ENCODE measurements around the gene RGMB. TPM values are rescaled to one million over a fixed set of nuclear protein-coding genes. Genes with fewer than 3 reads are reported as not detected.

RGMB gene
- polyA plus RNA-seq, 1 of the 3 experiments (the other 2 are of a cell fraction): 86.7 TPM

- 85% methylated on average over 7 of the region's 7 CpGs for WGBS (ENCODE audit: low lambda C conversion rate)
- CTCF ChIA-PET: interaction anchor here (24.4 kb wide), 1 partner anchor 19 kb away, joined by 409 read pairs; the partner anchor contains the start of gene RGMB
- Histone ChIP-seq H3K27me3 (ENCODE audit: insufficient read depth) (no peaks in the 10 kb centered on the region), H3K36me3 (replicated peaks in 1 of 2; ENCODE audit: control insufficient read depth in 1 of 2, insufficient read depth in 2 of 2, low read length in 1 of 2) (peaks cover 40 to 65% of the 10 kb centered on the region in 2 experiments), H3K4me3 (ENCODE audit: low read depth in 2 of 2, low read length in 1 of 2) (no peak overlapping the region), H3K4me1 (ENCODE audit: control insufficient read depth in 1 of 2, insufficient read depth in 2 of 2, low read depth in 1 of 2, low read length in 1 of 2) (peaks cover 0 to 55% of the 10 kb centered on the region in 2 experiments), H3K9ac (no peak overlapping the region), H3K9me3 (no peaks in the 10 kb centered on the region), H2AFZ (ENCODE audit: low read depth) (no peak overlapping the region), H3F3A (replicated peaks; ENCODE audit: insufficient read depth) (peaks cover 69% of the 10 kb centered on the region), H3K4me2 (no peak overlapping the region; the same call in 1 of the 2 replicates), H3K27ac (ENCODE audit: low read depth in 2 of 2, low read length in 1 of 2) (peak overlapping the region in 1 of 2 experiments; percentile 46; a peak in 2 of 4 replicates), H3K79me2 (ENCODE audit: insufficient read depth) (peaks cover 86% of the 10 kb centered on the region), H3K9me2 (no peaks in the 10 kb centered on the region), H4K20me1 (ENCODE audit: insufficient read depth) (peaks cover 96% of the 10 kb centered on the region)
- POLR2A ChIA-PET: no interaction called here
- no peak for DNase-seq
- TF ChIP-seq JUND (IDR thresholded peaks at IDR 0.05) (peak; percentile 5; the same call in 1 of the 2 replicates), MAX (IDR thresholded peaks at IDR 0.05; ENCODE audit: low read depth) (no peak)
Observed at GRCh38 chr5:98791898-98792580, 18.6 kb downstream of the RGMB start.

GRCh38 chr5:98793223-98793622 is 19.8 kb downstream of the RGMB start:
- no peak overlapping the region for H2AFZ ChIP-seq (ENCODE audit: low read depth)
- peaks cover 74% of the 10 kb centered on the region for H3K79me2 ChIP-seq (ENCODE audit: insufficient read depth)
- H3K36me3 ChIP-seq (replicated peaks in 1 of 2; ENCODE audit: control insufficient read depth in 1 of 2, insufficient read depth in 2 of 2, low read length in 1 of 2): peaks cover 28 to 54% of the 10 kb centered on the region in 2 experiments
- H4K20me1 ChIP-seq (ENCODE audit: insufficient read depth): peaks cover 84% of the 10 kb centered on the region
- peaks cover 0 to 48% of the 10 kb centered on the region in 2 experiments; a peak in 3 of 4 replicates for H3K4me1 ChIP-seq (ENCODE audit: control insufficient read depth in 1 of 2, insufficient read depth in 2 of 2, low read depth in 1 of 2, low read length in 1 of 2)
- H3K9ac ChIP-seq: no peak overlapping the region
- H3K9me2 ChIP-seq: no peaks in the 10 kb centered on the region
- H3K27me3 ChIP-seq (ENCODE audit: insufficient read depth): no peaks in the 10 kb centered on the region
- no peak overlapping the region for H3K27ac ChIP-seq (ENCODE audit: low read depth in 2 of 2, low read length in 1 of 2)
- WGBS (ENCODE audit: low lambda C conversion rate): 98% methylated on average over 6 of the region's 14 CpGs
- ChIA-PET CTCF (interaction anchor here (24.4 kb wide), 1 partner anchor 20 kb away, joined by 409 read pairs; the partner anchor contains the start of gene RGMB), POLR2A (no interaction called here)
- no peak for DNase-seq
- H3K4me3 ChIP-seq (ENCODE audit: low read depth in 2 of 2, low read length in 1 of 2): no peak overlapping the region
- no peak overlapping the region for H3K4me2 ChIP-seq
- H3K9me3 ChIP-seq: no peaks in the 10 kb centered on the region
- TF ChIP-seq NRF1 (IDR thresholded peaks at IDR 0.05; ENCODE audit: low read depth, low read length) (no peak), NFIC (IDR thresholded peaks at IDR 0.05; ENCODE audit: borderline replicate concordance) (no peak), CTCF (IDR thresholded peaks at IDR 0.05) (no peak), POLR2AphosphoS5 (IDR thresholded peaks at IDR 0.05; ENCODE audit: low read depth, low read length) (no peak)
- H3F3A ChIP-seq (replicated peaks; ENCODE audit: insufficient read depth): peaks cover 75% of the 10 kb centered on the region

GRCh38 chr5:98794001-98794400 is 20.5 kb downstream of the RGMB start:
- CTCF ChIA-PET: interaction anchor here (24.4 kb wide), 1 partner anchor 21 kb away, joined by 409 read pairs; the partner anchor contains the start of gene RGMB
- no peak for TF ChIP-seq EP300 (IDR thresholded peaks at IDR 0.05; ENCODE audit: borderline replicate concordance in 1 of 2, low read depth in 1 of 2, low read length in 1 of 2)
- TF ChIP-seq FOXM1 (IDR thresholded peaks at IDR 0.05; ENCODE audit: low read depth): no peak
- no peak for TF ChIP-seq IRF3 (IDR thresholded peaks at IDR 0.05; ENCODE audit: low read depth, low read length)
- TF ChIP-seq RFX5 (IDR thresholded peaks at IDR 0.05; ENCODE audit: low read length): no peak
- TF ChIP-seq NFIC (IDR thresholded peaks at IDR 0.05; ENCODE audit: borderline replicate concordance): no peak
- TF ChIP-seq GATA2 (CRISPR knock-in tag; IDR thresholded peaks at IDR 0.05): no peak
- no peak for TF ChIP-seq RAD21 (IDR thresholded peaks at IDR 0.05; ENCODE audit: low read length)
- no peak for TF ChIP-seq EZH2phosphoT487 (IDR thresholded peaks at IDR 0.05; ENCODE audit: borderline replicate concordance, low read depth)
- Histone ChIP-seq H3K9me3 (no peaks in the 10 kb centered on the region), H3K9me2 (no peaks in the 10 kb centered on the region), H3K27me3 (ENCODE audit: insufficient read depth) (no peaks in the 10 kb centered on the region), H3K79me2 (ENCODE audit: insufficient read depth) (peaks cover 67% of the 10 kb centered on the region), H3K27ac (ENCODE audit: low read depth in 2 of 2, low read length in 1 of 2) (0 out of 4 replicates have a peak overlapping the region, but pooled peaks of 1 of the 2 experiments have one; percentile 61), H3K4me2 (no peak overlapping the region), H3K4me1 (ENCODE audit: control insufficient read depth in 1 of 2, insufficient read depth in 2 of 2, low read depth in 1 of 2, low read length in 1 of 2) (peaks cover 0 to 45% of the 10 kb centered on the region in 2 experiments; a peak in 3 of 4 replicates), H4K20me1 (ENCODE audit: insufficient read depth) (peaks cover 76% of the 10 kb centered on the region), H3F3A (replicated peaks; ENCODE audit: insufficient read depth) (peaks cover 72% of the 10 kb centered on the region), H3K36me3 (replicated peaks in 1 of 2; ENCODE audit: control insufficient read depth in 1 of 2, insufficient read depth in 2 of 2, low read length in 1 of 2) (peaks cover 27 to 46% of the 10 kb centered on the region in 2 experiments), H3K4me3 (ENCODE audit: low read depth in 2 of 2, low read length in 1 of 2) (no peak overlapping the region), H3K9ac (no peak overlapping the region), H2AFZ (ENCODE audit: low read depth) (no peak overlapping the region)
- DNase-seq: no peak
- POLR2A ChIA-PET: no interaction called here
- 91% methylated on average over 7 of the region's 7 CpGs for WGBS (ENCODE audit: low lambda C conversion rate)
